Panc1 (cell line): Measurements from ENCODE around the gene PLB1.
"Not testable (repeated sequence)": the region's sequence is repeated elsewhere in the genome, so short reads cannot be mapped to it uniquely, and the experiment has no call there.

Source experiments
- TCF7L2 ChIP-seq: IDR thresholded peaks from 2 replicates; pipeline ENCODE4 v1.6.1; 2011; ENCODE audit warnings: mild to moderate bottlenecking, low read depth, low read length, inconsistent platforms
- TF ChIP-seq, protein P1 (sequence below): fragments of 450-650 bp; IDR thresholded peaks from 2 replicates; pipeline ENCODE4 v1.5.1; 2017; ENCODE audit warnings: mild to moderate bottlenecking

DNA sequence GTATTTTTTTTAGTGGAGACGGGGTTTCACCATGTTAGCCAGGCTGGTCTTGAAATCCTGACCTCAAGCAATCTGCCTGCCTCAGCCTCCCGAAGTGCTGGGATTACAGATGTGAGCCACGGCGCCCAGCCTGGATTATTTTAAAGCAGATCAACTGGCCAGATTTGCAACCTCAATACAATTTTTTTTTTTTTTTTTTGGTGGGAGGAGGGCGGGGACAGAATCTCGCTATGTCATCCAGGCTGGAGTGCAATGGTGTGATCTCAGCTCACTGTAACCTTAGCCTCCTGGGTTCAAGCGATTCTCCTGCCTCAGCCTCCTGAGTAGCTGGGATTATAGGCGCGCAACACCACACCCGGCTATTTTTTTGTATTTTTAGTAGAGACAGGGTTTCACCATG, 54.5 kb downstream of the PLB1 start:
- TF ChIP-seq, protein P1, sequence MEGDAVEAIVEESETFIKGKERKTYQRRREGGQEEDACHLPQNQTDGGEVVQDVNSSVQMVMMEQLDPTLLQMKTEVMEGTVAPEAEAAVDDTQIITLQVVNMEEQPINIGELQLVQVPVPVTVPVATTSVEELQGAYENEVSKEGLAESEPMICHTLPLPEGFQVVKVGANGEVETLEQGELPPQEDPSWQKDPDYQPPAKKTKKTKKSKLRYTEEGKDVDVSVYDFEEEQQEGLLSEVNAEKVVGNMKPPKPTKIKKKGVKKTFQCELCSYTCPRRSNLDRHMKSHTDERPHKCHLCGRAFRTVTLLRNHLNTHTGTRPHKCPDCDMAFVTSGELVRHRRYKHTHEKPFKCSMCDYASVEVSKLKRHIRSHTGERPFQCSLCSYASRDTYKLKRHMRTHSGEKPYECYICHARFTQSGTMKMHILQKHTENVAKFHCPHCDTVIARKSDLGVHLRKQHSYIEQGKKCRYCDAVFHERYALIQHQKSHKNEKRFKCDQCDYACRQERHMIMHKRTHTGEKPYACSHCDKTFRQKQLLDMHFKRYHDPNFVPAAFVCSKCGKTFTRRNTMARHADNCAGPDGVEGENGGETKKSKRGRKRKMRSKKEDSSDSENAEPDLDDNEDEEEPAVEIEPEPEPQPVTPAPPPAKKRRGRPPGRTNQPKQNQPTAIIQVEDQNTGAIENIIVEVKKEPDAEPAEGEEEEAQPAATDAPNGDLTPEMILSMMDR, result not testable (repeated sequence)
- not testable (repeated sequence) for TF ChIP-seq TCF7L2
